HFFc6 (cell line): ENCODE measurements around the gene ARFGEF2. TPM values are rescaled to one million over a fixed set of nuclear protein-coding genes. Genes with fewer than 3 reads are reported as not detected.

ENCODE experiments used
- DNase-seq: peaks from one replicate; pipeline ENCODE4 v3.0.0-alpha.2; 2018
- H3K27ac Mint-ChIP-seq: 2 replicates; pipeline ENCODE4 v1.8.0; 2020; ENCODE audit warnings: mild to moderate bottlenecking, mixed read lengths
- H3K27me3 Mint-ChIP-seq: 2 replicates; pipeline ENCODE4 v1.8.0; 2021; ENCODE audit warnings: mild to moderate bottlenecking, moderate library complexity, mixed read lengths; ENCODE audit not compliant: insufficient read depth
- H3K36me3 Mint-ChIP-seq: 2 replicates; pipeline ENCODE4 v1.8.0; 2021; ENCODE audit warnings: low read depth, mixed read lengths
- H3K4me1 Mint-ChIP-seq: 2 replicates; pipeline ENCODE4 v1.8.0; 2020; ENCODE audit warnings: low read depth, mixed read lengths
- H3K4me3 Mint-ChIP-seq: 2 replicates; pipeline ENCODE4 v1.8.0; 2020; ENCODE audit warnings: mild to moderate bottlenecking, moderate library complexity, mixed read lengths
- H3K9me3 Mint-ChIP-seq: 2 replicates; pipeline ENCODE4 v1.8.0; 2020; ENCODE audit warnings: mild to moderate bottlenecking, mixed read lengths
- total RNA-seq, 6 experiments: library from RNA; stranded (reverse); fragmentation: NEBNext Ultra II Directional; extraction: Animal tissue kit (Norgen Biotek cat#: 25700); gene quantifications; 2 replicates in 1 of 6; 3 replicates in 5 of 6; pipeline ENCODE4 v1.2.3, GENCODE V29; 2021
- TF ChIP-seq, protein P1 (sequence below): fragments of 200-600 bp; sonication (generic); IDR thresholded peaks from 2 replicates; pipeline ENCODE4 v1.5.0; 2021; ENCODE audit warnings: antibody characterized with exemption, mild to moderate bottlenecking

Gene ARFGEF2
- total RNA-seq, 6 experiments from 2014 or later: 25.4 to 28.3 (median 26.2) TPM

DNA sequence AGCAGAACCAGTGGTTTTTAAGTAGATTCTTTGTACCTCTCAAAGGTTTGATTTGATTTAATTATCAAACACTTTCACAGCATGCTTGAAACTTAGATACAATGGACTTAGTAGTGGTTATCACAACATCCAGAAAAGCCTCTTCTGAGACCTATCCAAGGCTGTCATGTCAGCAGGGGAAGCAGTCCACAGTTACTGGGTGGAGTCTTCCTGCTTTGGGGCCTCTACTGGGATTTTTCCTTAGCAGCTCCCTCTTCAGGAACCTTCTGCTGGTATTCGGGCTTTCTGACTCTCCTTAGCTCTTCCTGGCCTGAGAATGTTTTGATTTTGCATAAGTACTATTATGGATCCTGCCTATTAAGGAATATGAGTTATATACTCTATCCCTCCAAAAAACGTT lies 36.0 kb downstream of the ARFGEF2 start:
- Mint-ChIP-seq H3K4me1 (no peaks in the 10 kb centered on the region), H3K36me3 (peaks cover 35% of the 10 kb centered on the region), H3K9me3 (no peaks in the 10 kb centered on the region), H3K27ac (peak overlapping the region; percentile 44; the same call in 1 of the 2 replicates), H3K4me3 (no peak overlapping the region), H3K27me3 (peaks cover 3% of the 10 kb centered on the region; the same call in 1 of the 2 replicates)
- TF ChIP-seq, protein P1, sequence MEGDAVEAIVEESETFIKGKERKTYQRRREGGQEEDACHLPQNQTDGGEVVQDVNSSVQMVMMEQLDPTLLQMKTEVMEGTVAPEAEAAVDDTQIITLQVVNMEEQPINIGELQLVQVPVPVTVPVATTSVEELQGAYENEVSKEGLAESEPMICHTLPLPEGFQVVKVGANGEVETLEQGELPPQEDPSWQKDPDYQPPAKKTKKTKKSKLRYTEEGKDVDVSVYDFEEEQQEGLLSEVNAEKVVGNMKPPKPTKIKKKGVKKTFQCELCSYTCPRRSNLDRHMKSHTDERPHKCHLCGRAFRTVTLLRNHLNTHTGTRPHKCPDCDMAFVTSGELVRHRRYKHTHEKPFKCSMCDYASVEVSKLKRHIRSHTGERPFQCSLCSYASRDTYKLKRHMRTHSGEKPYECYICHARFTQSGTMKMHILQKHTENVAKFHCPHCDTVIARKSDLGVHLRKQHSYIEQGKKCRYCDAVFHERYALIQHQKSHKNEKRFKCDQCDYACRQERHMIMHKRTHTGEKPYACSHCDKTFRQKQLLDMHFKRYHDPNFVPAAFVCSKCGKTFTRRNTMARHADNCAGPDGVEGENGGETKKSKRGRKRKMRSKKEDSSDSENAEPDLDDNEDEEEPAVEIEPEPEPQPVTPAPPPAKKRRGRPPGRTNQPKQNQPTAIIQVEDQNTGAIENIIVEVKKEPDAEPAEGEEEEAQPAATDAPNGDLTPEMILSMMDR: no peak
- DNase-seq: no peak

DNA sequence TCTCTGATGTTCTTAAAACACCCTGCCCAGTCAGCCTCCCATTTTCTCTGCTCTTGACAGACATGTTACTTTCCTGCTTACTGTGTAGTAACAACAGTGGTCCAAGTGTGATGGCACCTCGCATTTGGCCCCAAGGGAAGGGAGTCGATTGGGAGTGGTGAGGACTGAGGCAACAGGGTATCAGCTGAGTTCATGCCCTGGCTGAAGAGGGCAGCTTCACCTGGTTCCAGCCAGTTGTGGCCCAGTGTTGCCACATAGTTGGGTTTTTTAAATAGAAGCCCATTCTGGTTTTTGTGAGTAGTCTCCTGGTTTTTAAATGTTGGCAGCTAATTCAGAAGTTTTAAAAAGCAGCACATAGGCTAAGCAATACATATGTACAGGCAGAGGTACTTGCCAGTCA lies 37.2 kb downstream of the ARFGEF2 start:
- Mint-ChIP-seq H3K9me3 (no peaks in the 10 kb centered on the region), H3K4me3 (no peak overlapping the region), H3K27ac (no peak overlapping the region; the same call in 1 of the 2 replicates), H3K27me3 (peaks cover 3% of the 10 kb centered on the region; the same call in 1 of the 2 replicates), H3K4me1 (no peaks in the 10 kb centered on the region), H3K36me3 (peaks cover 31% of the 10 kb centered on the region)
- TF ChIP-seq, protein P1: no peak
- DNase-seq: no peak

DNA sequence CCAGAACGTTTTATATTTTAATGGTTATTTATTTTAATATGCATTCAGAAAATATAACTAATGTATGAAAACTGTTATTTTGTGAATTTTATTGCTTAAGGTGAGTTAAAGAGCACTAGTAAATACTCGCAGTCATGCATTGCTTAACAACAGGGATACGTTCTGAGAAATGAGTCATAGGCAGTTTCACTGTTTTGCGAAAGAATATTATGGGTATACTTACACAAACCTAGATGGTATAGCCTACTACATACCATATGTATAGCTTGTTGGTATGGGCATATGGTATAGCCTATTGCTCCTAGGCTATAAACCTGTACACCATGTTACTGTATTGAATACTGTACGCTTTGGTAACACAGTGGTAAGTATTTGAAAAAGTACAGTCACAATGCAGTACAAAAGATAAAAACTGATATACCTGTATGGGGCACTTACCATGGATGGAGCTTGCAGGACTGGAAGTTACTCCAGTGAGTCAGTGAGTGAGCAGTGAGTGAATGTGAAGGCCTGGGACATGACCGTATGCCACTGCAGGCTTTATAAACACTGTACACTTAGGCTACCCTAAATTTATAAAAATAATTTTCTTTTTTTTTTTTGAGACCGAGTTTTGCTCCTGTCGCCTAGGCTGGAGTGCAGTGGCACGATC lies 38.5 kb downstream of the ARFGEF2 start:
- Mint-ChIP-seq H3K4me3 (no peak overlapping the region), H3K36me3 (peaks cover 23% of the 10 kb centered on the region), H3K27ac (no peak overlapping the region), H3K9me3 (no peaks in the 10 kb centered on the region), H3K27me3 (peaks cover 3% of the 10 kb centered on the region; the same call in 1 of the 2 replicates), H3K4me1 (peaks cover 8% of the 10 kb centered on the region)
- no peak for DNase-seq
- TF ChIP-seq, protein P1: no peak

DNA sequence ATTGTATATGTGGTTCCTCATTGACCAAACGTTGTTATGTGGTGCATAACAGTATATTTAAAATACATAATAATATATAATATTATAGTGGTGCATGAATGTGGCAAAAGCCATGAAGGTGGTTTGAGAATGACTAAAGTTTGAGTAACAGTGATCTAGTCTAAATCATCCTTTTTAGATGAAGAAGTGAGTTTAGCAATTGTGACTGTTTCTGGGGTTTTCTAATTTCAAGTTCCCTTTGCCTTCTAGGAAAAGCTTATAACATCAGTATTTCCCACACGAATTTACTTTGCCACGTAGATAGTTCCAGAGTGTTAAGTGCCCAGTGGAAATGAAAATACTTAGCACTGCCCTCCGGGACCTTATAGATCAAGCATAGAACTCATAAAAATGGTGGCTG lies 40.9 kb downstream of the ARFGEF2 start:
- TF ChIP-seq, protein P1: no peak
- Mint-ChIP-seq H3K4me3 (no peak overlapping the region), H3K9me3 (no peaks in the 10 kb centered on the region), H3K36me3 (peaks cover 7% of the 10 kb centered on the region), H3K4me1 (peaks cover 23% of the 10 kb centered on the region), H3K27me3 (peaks cover 2% of the 10 kb centered on the region), H3K27ac (no peak overlapping the region)
- DNase-seq: no peak

DNA sequence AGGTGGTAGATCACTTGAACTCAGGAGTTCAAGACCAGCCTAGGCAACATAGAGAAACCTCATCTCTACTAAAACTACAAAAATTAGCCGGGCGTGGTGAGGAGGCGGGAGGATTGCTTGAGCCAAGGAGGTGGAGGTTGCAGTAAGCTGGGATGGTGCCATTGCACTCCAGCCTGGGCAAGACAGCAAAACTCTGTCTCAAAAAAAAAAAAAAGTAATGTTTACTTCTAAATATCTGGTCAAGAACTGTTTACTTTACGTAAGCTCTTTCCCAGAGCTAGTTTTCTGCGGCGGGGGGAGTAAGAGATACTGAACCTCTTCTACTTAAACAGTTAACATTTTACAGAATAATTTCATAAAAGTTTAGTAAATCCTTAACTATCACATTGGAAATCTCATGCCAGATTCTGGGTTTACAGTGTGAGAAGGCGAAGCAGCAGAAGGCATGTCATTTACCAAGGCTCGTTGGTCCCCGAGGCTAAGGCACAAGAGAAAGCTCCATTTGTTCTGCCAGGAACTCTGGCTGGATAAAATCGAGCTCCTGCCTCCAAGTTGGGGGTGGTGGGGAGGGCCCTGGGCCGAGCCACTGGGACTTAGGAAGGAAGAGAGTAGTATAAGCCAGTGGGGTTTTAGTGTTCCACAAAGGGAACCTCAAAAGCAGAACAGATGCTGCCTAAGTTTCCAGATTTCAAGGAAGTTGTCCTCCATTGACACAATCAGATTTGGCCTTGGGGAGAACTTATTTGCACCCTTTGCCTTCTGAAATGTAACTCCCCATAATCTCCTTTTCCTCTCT lies 41.7 kb downstream of the ARFGEF2 start:
- no peak overlapping the region for H3K4me3 Mint-ChIP-seq
- TF ChIP-seq, protein P1: no peak
- peaks cover 23% of the 10 kb centered on the region for H3K4me1 Mint-ChIP-seq
- DNase-seq: no peak
- peaks cover 7% of the 10 kb centered on the region for H3K36me3 Mint-ChIP-seq
- H3K9me3 Mint-ChIP-seq: no peaks in the 10 kb centered on the region
- peaks cover 2% of the 10 kb centered on the region for H3K27me3 Mint-ChIP-seq
- no peak overlapping the region for H3K27ac Mint-ChIP-seq
